Left hindlimb (tissue), 1 donor: ENCODE measurements around the gene GRK5.

Experiments
- DNase-seq: peaks from one replicate; pipeline ENCODE4 v3.0.0-alpha.2; 2018

The GRK5 gene

DNA sequence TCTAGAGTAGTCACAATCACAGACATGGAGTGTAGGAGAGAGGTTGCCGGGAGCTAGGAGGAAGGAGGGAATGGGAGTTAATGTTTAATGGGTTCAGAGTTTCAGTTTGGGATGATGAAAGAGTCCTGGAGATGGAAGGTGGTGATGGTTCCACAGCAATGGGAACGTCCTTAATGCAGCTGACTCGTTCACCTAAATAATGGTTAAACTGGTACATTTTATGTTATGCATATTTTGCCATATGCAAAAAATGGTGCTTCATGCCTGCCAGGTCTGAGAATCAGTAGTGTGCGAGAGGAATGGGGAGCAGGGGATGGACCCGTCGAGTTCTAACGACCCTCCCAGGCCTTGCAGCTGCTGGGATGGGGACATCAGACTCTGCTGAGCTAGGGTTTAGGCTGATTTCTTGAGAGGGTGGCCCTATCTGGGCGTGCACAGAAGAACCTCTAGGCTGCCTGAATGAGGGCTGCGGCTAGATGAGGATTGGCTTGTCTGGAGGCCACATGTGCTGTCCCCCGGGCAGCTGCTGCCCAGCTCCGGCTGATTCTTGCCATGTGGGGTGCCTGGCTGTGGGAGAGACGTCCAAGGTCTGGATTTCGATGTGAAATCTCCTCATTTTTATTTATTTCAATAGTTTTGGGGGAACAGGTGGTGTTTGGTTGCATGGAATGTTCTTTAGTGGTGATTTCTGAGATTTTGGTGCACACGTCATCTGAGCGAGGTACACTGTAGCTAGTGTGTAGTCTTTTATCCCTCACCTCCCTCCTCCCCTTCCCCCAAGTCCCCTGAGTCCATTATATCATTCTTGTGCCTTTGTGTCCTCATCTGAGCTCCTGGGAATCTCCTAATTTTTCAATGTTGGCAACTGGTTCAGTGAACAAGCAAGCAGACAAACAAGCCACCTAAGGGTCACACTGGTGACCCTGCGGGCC lies 116.0 kb downstream of the GRK5 start:
- no peak for DNase-seq

DNA sequence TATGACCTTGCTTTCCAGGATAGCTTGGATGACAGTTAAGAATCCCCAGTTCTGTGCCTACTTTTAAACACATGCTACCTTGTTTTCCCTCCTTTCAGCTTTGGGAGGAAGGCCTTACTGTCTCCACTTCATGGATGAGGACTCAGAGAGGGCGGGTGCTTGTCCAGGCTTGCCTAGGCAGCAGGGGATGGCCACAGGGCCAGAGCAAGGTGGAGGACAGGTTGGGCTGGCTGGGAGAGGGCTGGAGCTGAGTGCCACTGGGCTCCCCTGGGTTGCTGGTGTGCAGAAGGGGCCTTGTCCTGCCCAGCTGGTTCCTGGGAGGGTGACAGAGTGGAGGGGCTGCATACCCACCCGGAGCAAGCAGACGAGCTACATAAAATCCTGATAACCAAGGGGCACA lies 117.8 kb downstream of the GRK5 start:
- no peak for DNase-seq

DNA sequence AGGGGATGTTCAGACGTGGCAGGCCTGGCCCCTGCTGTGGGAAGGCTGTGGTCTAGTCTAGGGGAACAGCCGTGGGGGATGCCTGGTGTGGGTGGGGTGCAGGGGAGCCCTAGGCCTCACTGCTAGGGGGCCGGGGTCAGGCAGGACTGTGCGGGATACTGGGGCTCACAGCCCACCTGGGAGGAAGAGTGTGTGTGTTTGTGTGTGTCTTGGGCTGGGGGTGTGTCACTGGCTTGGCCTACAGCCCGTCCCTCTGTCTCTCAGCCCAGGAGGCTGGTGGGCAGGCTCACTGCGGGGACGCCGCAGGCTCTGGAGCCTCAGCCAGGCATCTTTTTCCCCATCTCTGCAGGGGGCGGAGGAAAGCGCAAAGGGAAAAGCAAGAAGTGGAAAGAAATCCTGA lies 118.8 kb downstream of the GRK5 start:
- no peak for DNase-seq

- DNase-seq = no peak
Observed at GRCh38 chr10:119327096-119327745, 119.8 kb downstream of the GRK5 start.

DNA sequence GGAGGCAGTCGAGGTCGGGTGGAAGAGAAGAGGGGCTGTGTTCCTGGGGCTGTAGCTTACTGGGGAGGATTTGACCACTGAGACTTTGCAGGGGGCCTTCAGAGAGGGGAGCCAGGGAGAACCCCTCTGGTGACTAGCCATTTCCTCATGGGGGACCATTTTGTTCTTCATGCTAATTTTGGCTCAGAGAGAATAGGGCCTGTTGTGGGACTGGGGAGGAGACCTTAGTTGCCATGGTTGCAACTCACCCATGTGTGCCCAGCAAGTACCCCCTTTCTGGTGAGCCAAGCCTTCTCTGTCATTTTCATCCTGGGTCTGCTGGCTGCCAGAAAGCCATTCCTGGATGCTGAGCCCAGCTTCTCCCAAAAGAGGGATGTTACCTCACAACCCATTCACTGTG lies 120.9 kb downstream of the GRK5 start:
- no peak for DNase-seq

- no peak for DNase-seq
Observed at GRCh38 chr10:119330342-119330741, 123.0 kb downstream of the GRK5 start.

DNA sequence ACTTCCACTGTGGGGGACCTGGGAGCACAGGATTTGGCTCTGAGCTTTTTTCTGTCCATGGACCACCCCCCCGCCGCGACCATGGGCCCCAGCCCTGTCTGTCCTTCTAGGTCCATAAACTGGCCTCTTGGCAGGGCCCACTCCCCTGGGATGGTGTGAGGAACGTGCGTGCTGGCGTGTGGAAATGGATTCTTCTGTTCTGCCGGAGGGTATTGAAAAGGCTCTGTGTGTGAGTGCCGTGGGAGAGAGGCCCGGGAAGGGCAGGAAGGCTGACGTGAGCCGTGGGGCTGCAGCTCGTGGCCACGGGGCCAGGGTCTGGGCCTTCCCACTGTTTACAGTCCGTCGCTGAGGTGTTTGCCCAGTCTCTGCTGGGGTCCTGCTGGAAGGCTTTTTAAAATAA lies 123.7 kb downstream of the GRK5 start:
- peak; percentile 68 for DNase-seq

GRCh38 chr10:119333146-119333792 lies 125.9 kb downstream of the GRK5 start:
- no peak for DNase-seq

DNA sequence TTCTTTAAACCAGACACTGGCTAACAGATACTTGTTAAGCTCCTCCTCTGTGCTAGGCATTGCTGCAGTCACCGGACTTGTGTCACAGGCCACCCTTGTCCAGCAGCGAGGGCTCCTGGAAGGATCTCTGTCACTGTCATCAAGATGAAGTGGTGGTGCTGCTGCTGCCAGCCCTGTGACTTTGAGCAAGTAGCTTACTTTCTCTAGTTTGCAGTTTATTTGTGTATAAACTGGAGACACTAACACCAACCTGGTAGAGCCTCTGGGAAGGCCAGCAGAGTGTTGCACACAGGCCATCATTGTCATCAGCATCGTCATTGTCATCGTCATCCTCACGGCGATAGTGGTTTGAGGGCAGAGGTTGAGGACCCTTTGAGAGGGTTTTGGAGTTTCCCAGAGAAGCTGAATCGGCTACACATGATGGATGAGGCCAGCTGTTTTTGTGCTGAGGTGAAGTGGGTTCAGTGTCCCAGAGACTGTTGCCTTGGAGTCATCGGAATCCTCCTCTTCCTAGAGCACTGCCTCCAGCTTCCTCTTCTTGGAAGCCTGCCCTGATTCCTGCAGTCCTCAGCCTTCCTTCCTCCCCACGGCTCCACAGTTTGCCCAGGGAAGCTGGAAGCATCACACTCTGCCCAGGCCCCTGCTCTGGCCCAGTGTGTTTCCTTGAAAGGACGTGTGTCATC lies 128.4 kb downstream of the GRK5 start:
- peak; percentile 21 for DNase-seq

DNA sequence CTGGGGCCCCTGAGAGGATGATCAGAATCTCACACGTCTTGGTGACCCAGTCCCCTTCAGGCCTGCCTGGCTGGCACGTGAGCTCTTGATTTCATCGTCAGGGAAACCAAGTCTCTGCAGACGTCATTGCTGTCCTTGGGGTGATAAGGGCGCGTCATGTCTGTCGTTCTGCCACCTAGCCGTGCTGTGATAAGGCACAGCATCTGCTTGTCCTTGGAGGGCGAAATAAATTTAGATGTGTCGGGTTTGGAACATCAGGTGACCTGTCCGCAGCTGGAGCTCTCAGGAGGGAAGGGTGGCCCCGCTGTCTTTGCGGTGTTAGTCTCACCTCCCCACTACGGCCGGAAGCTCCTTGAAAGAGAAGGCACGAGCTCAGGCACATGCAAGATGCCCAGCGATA lies 129.2 kb downstream of the GRK5 start:
- peak; percentile 13 for DNase-seq

DNA sequence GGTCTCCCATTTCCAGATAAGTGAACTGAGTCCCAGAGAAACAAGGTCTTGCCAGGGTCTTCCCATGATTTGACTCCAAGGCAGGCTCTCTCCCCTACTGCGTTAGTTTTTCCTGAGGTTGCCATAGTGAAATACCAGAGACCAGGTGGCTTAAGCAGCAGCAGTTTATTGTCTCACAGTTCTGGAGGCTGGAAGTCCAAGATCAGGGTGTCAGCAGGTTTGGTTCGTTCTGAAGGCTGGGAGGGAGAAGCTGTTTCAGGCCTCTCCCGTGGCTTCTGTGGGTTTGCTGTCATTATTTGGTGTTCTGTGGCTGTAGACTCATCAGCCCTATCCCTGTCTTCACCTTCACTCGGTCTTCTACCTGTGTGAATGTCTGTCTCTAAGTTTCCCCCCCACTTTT lies 129.9 kb downstream of the GRK5 start:
- peak; percentile 13 for DNase-seq

DNA sequence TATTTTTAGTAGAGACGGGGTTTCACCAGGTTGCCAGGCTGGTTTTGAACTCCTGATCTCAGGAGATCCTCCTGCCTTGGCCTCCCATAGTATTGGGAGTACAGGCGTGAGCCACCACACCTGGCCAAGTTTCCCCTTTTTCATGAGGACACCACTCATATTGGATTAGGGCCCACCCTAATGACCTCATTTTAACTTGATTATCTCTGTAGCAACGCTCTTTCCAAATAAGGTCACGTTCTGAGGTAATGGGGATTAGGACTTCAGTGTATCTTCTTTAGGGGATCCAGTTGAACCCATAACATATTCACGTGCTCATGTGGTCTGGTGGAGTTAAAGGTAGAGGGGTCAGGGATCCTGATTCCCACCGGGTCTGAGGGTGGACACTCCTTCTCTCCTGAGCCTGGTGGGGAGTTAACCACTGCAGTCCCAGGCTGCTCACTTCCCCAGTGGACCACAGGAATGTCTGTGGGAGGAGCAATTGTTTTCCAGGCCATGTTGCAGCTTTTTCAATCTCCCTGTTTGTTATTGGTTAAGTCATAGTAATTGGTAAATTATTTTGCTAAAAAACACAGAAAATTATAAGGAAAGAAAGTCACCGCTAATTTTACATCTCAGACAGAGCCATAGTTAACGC lies 130.5 kb downstream of the GRK5 start:
- DNase-seq = peak; percentile 15

DNA sequence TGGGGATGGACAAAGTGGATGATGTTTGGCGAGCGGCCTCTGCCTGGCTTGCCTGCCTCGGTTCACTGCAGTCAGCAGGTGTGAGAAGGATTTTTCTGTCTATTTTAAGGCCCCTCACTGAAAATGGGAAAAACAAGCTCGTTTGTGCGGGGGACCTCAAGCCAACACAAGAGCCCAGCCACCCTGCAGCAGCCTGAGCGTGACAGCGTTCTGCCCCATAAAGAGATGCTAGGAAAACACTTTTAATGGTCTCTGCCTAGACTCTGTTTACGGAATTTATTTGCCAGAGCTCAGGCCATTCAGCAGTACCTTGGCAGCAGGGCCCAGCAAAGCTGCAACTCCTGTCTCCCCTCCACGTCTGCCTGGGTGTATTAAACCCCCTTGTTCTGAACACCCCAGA lies 131.7 kb downstream of the GRK5 start:
- peak; percentile 13 for DNase-seq

DNA sequence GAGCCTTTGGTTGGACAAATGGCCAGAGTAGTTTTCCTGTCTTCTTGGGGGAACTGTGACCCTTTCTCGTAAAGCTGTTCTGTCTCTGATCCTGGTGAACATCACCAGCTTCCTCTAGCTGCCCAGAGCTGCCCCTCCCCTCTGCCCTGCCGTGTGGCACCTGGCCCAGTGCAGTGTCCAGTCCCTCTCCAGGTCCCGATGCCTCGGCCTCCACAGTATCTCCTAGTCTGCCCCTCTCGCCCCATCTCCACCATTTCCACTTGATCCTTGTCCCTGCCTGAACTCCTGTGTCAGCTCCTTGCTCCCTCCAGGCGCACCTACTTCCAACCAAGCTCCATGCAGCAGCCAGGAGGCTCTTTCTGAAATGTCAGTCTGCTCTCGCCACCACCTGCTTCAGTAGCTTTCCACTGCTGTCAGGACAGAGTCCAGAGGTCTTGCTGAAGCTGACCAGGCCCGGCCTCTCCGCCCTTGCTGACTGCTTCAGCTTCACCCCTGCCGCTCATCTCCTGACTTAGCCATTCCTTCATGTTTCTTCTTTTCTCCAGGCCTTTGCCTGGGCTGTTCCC lies 133.6 kb downstream of the GRK5 start:
- peak; percentile 27 for DNase-seq

DNA sequence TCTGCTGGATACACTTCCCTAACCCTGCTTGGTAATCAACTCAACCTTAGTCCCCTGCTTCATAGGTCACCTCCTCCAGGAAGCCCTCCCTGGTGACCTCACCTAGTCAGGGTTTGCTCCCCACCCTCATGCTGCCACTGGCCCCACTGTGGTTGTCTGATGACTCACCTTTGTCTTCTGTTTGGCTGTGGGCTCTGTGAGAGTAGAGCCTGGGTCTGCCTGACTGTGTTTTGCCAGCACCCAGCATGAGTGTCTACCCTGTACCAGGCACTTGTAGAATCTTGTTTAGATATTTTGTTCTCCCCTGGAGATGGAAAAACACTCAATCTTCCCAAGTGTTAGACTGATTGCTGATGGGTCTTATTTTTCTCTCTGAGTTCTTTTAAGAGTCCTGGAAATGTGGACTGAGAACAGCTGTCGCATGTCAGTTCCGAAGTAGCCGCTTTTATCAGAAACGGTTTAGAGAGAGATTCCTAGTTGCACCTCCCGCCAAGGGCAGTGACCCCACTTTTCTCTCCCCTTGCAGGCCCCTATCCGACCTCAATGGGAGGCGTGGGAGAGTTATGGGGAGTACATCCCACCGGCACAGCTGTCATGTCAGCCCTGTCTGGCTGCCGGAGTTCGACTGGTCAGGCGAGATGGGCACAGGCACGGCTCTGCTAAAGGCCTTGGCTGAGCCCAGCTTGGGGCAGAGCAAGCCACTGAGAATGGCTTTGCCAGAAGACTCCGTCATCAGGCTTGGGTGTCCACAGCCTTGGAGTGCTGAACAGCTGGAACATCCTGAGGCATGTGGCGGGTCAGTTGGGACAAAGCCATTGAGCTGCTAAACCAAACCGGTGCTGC lies 134.3 kb downstream of the GRK5 start:
- DNase-seq = peak; percentile 46

GRCh38 chr10:119342335-119342734 lies 135.0 kb downstream of the GRK5 start:
- DNase-seq = no peak

GRCh38 chr10:119343011-119343601 lies 135.7 kb downstream of the GRK5 start:
- peak; percentile 43 for DNase-seq

- peak; percentile 18 for DNase-seq
Observed at GRCh38 chr10:119344381-119344780, 137.0 kb downstream of the GRK5 start.

GRCh38 chr10:119346095-119346832 lies 138.9 kb downstream of the GRK5 start:
- DNase-seq = peak; percentile 17
